Ovary (tissue), 3 donors: ENCODE results near the gene ZFP91.

ENCODE experiments used
- CTCF ChIP-seq, 3 donors: fragments of 450-650 bp in 2 of 3; fragments of 200-600 bp in 1 of 3; IDR thresholded peaks; one replicate each; pipeline versions ENCODE4 v1.5.1 to v1.8.0; 2016 to 2022; ENCODE audit warnings: antibody characterized with exemption in 3 of 3, mild to moderate bottlenecking in 1 of 3
- EP300 ChIP-seq: sonication (generic); formaldehyde crosslinking; IDR thresholded peaks from one replicate; pipeline ENCODE4 v1.6.1; 2017; ENCODE audit warnings: antibody characterized with exemption
- POLR2A ChIP-seq: fragments of 450-650 bp; IDR thresholded peaks from one replicate; pipeline ENCODE4 v1.6.1; 2017; ENCODE audit warnings: antibody characterized with exemption, mild to moderate bottlenecking, moderate library complexity
- donor health status: DM: no; HTN: no; CAD: no.

DNA sequence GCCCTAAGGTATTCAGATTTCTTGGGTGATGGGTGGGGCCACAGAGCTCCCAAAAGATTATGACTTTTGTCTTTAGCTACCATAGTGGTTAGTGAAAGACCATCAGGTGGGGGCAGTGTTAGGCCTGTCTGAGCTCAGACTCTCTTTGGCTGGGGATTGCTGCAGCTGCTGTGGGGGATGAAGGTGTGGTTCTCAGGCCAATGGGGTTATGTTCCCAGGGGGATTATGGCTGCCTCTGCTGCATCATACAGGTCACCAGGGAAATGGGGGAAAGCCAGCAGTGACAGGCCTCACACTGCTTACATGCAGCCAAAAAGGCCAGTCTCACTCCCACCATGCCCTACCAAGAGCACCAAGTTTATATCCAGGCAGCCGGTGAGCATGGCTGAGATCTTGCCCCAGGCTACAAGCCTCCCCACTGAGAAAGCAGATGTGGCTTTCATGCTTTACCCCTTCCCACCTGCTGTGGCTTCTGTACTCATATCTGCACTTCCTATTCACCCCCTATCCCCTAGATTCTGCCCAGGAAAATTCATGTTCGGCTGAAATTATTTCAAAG, 68.4 kb downstream of the ZFP91 start:
- TF ChIP-seq CTCF (IDR thresholded peaks at IDR 0.05): no peak
- TF ChIP-seq POLR2A: no peak
- TF ChIP-seq EP300: no peak
